ENCODE results near the gene AKIRIN2. TPM values are rescaled to one million over a fixed set of nuclear protein-coding genes. Genes with fewer than 3 reads are reported as not detected.
A peak's percentile ranks its signal among the peaks of the same experiment; 100 is the strongest.

Gene AKIRIN2
- total and polyA plus RNA-seq, 10 of the 15 experiments (the other 5 are each of a cell fraction or from before 2014, with no cell fraction given) = 12.7 to 82.2 (median 42.6) TPM

GRCh38 chr6:87682310-87682709 is 19.7 kb downstream of the AKIRIN2 start (continued):
- peak; percentile 19; the same call in 1 of the 2 replicates for TF ChIP-seq GATAD2B (conservative IDR thresholded peaks at IDR 0.05; ENCODE audit: low read depth)
- TF ChIP-seq BHLHE40 (IDR thresholded peaks at IDR 0.05; ENCODE audit: borderline replicate concordance in 1 of 2, low read depth in 2 of 2, low read length in 1 of 2) = peak in 1 of 2 experiments; percentile 54; a peak in 2 of 4 replicates
- no peak for TF ChIP-seq ZZZ3 (IDR thresholded peaks at IDR 0.05; ENCODE audit: control insufficient read depth, insufficient read length, low read depth)
- TF ChIP-seq POLR2A (IDR thresholded peaks at IDR 0.05; ENCODE audit: low read depth, low read length) = no peak
- TF ChIP-seq ZBED1 (IDR thresholded peaks at IDR 0.05; ENCODE audit: borderline replicate concordance) = 0 out of 2 replicates have a peak, but pooled peaks have one; percentile 30
- no peak for TF ChIP-seq ZNF622 (IDR thresholded peaks at IDR 0.05)
- TF ChIP-seq CUX1 (IDR thresholded peaks at IDR 0.05; ENCODE audit: insufficient replicate concordance, low read depth, low read length) = no peak
- TF ChIP-seq ZNF687 (IDR thresholded peaks at IDR 0.05) = no peak
- no peak for TF ChIP-seq NR2C2 (IDR thresholded peaks at IDR 0.05; ENCODE audit: borderline replicate concordance, control insufficient read depth, insufficient read length, low read depth)
- TF ChIP-seq RAD51 (IDR thresholded peaks at IDR 0.05) = no peak
- TF ChIP-seq PBX3 (IDR thresholded peaks at IDR 0.05; ENCODE audit: insufficient replicate concordance, low read depth, low read length) = peak; percentile 34
- TF ChIP-seq ZBTB4 (CRISPR knock-in tag; IDR thresholded peaks at IDR 0.05) = no peak
- no peak for TF ChIP-seq NBN (IDR thresholded peaks at IDR 0.05)
- TF ChIP-seq STAT3 (IDR thresholded peaks at IDR 0.05; ENCODE audit: low read depth, low read length) = no peak
- TF ChIP-seq RAD21 (IDR thresholded peaks at IDR 0.05; ENCODE audit: insufficient read depth, low read depth, low read length) = no peak

Measured in GM12878 (cell line).